ENCODE results near the gene AKAP5. TPM values are rescaled to one million over a fixed set of nuclear protein-coding genes. Genes with fewer than 3 reads are reported as not detected.

Gene AKAP5
- polyA plus RNA-seq, 1 donor (not counting 4 experiments of a cell fraction or from before 2014, with no cell fraction given), result 0.08 TPM

DNA sequence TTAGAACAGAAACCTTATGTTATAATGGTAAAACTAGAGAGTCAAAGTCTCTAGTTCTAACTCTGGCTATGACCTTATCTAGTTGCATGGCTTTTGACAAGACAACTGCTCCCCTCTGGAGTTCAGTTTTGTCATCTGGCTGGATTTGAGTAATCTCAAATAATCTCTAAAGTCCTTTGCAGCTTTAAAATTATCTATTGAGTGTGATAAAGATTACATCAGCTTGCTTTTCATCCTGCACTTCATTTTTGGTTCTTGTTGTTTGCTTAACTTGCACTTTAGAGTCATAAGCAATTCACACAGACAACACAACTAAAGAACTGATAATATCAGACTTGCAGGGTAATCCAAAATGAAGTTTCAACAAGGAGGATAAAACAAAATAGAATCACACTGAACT is 2.3 kb downstream of the AKAP5 start:
- FAIRE-seq, result no peak
- Histone ChIP-seq H4K20me1 (ENCODE audit: control insufficient read depth, extremely low read depth, insufficient read depth, low read length) (no peaks in the 10 kb centered on the region), H3K79me2 (ENCODE audit: control insufficient read depth, insufficient read depth, low read length) (no peaks in the 10 kb centered on the region), H3K4me3 (ENCODE audit: control insufficient read depth in 2 of 3, extremely low read depth in 1 of 3, insufficient read depth in 2 of 3, low read depth in 1 of 3, low read length in 3 of 3) (no peak overlapping the region), H3K4me2 (ENCODE audit: control insufficient read depth, extremely low read depth, insufficient read depth, low read depth, low read length) (no peak overlapping the region), H2AFZ (ENCODE audit: control insufficient read depth, low read length) (no peak overlapping the region), H3K9me1 (ENCODE audit: control insufficient read depth, extremely low read depth, insufficient read depth, low read length) (no peaks in the 10 kb centered on the region), H3K9me3 (ENCODE audit: control insufficient read depth, low read depth, low read length) (no peaks in the 10 kb centered on the region), H3K27ac (ENCODE audit: control insufficient read depth, insufficient read depth, low read length) (no peak overlapping the region), H3K36me3 (ENCODE audit: control insufficient read depth in 2 of 2, extremely low read depth in 1 of 2, insufficient read depth in 2 of 2, low read length in 2 of 2) (no peaks in the 10 kb centered on the region), H3K9ac (ENCODE audit: control insufficient read depth, extremely low read depth, insufficient read depth, low read length) (no peak overlapping the region), H3K27me3 (ENCODE audit: control insufficient read depth, extremely low read depth, insufficient read depth, low read length) (no peaks in the 10 kb centered on the region), H3K4me1 (ENCODE audit: control insufficient read depth, extremely low read depth, insufficient read depth, low read length) (peaks cover 13% of the 10 kb centered on the region)
- TF ChIP-seq, protein P1, sequence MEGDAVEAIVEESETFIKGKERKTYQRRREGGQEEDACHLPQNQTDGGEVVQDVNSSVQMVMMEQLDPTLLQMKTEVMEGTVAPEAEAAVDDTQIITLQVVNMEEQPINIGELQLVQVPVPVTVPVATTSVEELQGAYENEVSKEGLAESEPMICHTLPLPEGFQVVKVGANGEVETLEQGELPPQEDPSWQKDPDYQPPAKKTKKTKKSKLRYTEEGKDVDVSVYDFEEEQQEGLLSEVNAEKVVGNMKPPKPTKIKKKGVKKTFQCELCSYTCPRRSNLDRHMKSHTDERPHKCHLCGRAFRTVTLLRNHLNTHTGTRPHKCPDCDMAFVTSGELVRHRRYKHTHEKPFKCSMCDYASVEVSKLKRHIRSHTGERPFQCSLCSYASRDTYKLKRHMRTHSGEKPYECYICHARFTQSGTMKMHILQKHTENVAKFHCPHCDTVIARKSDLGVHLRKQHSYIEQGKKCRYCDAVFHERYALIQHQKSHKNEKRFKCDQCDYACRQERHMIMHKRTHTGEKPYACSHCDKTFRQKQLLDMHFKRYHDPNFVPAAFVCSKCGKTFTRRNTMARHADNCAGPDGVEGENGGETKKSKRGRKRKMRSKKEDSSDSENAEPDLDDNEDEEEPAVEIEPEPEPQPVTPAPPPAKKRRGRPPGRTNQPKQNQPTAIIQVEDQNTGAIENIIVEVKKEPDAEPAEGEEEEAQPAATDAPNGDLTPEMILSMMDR (optimal IDR thresholded peaks at IDR 0.05 in 1 of 3, IDR thresholded peaks at IDR 0.05 in 1 of 3, conservative IDR thresholded peaks at IDR 0.05 in 1 of 3; ENCODE audit: extremely low read depth in 1 of 3, insufficient read depth in 2 of 3, low read length in 3 of 3), result no peak
- no peak for TF ChIP-seq EZH2 (IDR thresholded peaks at IDR 0.05; ENCODE audit: low read length)
- dilution Hi-C loops (cut with MboI; ENCODE audit: extremely low pct_ligation_motif_present, low sequenced_read_pairs), result no loop called here
- no peak for DNase-seq (ENCODE audit: low read depth, low spot score)

DNA sequence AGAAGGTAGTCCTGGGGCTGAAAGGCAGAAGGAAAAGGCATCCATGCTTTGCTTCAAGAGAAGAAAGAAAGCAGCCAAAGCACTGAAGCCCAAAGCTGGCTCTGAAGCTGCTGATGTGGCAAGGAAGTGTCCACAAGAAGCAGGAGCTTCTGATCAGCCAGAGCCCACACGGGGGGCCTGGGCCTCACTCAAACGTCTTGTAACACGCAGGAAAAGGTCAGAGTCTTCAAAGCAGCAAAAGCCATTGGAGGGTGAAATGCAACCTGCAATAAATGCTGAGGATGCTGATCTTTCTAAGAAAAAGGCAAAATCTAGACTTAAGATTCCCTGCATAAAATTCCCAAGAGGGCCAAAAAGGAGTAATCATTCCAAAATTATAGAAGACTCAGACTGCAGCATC is 3.2 kb downstream of the AKAP5 start:
- no peak overlapping the region for H3K4me2 ChIP-seq (ENCODE audit: control insufficient read depth, extremely low read depth, insufficient read depth, low read depth, low read length)
- no peak overlapping the region for H3K27ac ChIP-seq (ENCODE audit: control insufficient read depth, insufficient read depth, low read length)
- TF ChIP-seq, protein P1 (optimal IDR thresholded peaks at IDR 0.05 in 1 of 3, IDR thresholded peaks at IDR 0.05 in 1 of 3, conservative IDR thresholded peaks at IDR 0.05 in 1 of 3; ENCODE audit: extremely low read depth in 1 of 3, insufficient read depth in 2 of 3, low read length in 3 of 3), result no peak
- no peak for TF ChIP-seq EZH2 (IDR thresholded peaks at IDR 0.05; ENCODE audit: low read length)
- H3K79me2 ChIP-seq (ENCODE audit: control insufficient read depth, insufficient read depth, low read length), result no peaks in the 10 kb centered on the region
- H3K27me3 ChIP-seq (ENCODE audit: control insufficient read depth, extremely low read depth, insufficient read depth, low read length), result no peaks in the 10 kb centered on the region
- dilution Hi-C loops (cut with MboI; ENCODE audit: extremely low pct_ligation_motif_present, low sequenced_read_pairs), result no loop called here
- H3K9ac ChIP-seq (ENCODE audit: control insufficient read depth, extremely low read depth, insufficient read depth, low read length), result no peak overlapping the region
- H2AFZ ChIP-seq (ENCODE audit: control insufficient read depth, low read length), result no peak overlapping the region
- no peak overlapping the region for H3K4me3 ChIP-seq (ENCODE audit: control insufficient read depth in 2 of 3, extremely low read depth in 1 of 3, insufficient read depth in 2 of 3, low read depth in 1 of 3, low read length in 3 of 3)
- H3K9me3 ChIP-seq (ENCODE audit: control insufficient read depth, low read depth, low read length), result no peaks in the 10 kb centered on the region
- H3K36me3 ChIP-seq (ENCODE audit: control insufficient read depth in 2 of 2, extremely low read depth in 1 of 2, insufficient read depth in 2 of 2, low read length in 2 of 2), result no peaks in the 10 kb centered on the region
- no peaks in the 10 kb centered on the region for H4K20me1 ChIP-seq (ENCODE audit: control insufficient read depth, extremely low read depth, insufficient read depth, low read length)
- no peaks in the 10 kb centered on the region for H3K9me1 ChIP-seq (ENCODE audit: control insufficient read depth, extremely low read depth, insufficient read depth, low read length)
- no peak for FAIRE-seq
- H3K4me1 ChIP-seq (ENCODE audit: control insufficient read depth, extremely low read depth, insufficient read depth, low read length), result peaks cover 13% of the 10 kb centered on the region
- no peak for DNase-seq (ENCODE audit: low read depth, low spot score)

All from keratinocyte (primary cell).